ENCODE data around the gene MRRF. TPM values are rescaled to one million over a fixed set of nuclear protein-coding genes. Genes with fewer than 3 reads are reported as not detected.

The MRRF gene
- total RNA-seq, 4 donors from 2014 or later = 33.2 to 55.7 (median 47.2) TPM

DNA sequence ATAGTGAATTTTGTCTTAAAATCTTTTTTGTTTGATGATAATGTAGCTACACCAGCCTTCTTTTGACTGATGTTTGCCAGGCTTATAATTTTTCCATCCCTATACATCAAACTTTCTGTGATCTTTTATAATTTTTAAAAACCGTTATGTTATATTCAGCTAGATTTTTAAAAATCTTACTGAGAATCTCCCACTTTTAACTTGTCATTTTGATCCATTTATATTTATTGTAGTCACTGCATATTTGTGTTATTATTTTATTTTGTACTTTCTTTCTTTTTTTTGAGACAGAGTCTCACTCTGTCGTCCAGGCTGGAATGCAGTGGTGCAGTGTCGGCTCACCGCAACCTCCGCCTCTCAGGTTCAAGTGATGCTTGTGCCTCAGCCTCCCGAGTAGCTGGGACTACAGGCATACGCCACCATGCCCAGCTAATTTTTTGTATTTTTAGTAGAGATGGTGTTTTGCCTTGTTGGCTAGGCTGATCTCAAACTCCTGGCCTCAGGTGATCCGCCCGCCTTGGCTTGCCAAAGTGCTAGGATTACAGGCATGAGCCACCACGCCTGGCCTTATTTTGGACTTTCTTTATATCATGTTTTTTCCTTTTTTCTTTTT is 12.7 kb downstream of the MRRF start:
- TF ChIP-seq POLR2A (IDR thresholded peaks at IDR 0.05) = no peak
- TF ChIP-seq, protein P1, sequence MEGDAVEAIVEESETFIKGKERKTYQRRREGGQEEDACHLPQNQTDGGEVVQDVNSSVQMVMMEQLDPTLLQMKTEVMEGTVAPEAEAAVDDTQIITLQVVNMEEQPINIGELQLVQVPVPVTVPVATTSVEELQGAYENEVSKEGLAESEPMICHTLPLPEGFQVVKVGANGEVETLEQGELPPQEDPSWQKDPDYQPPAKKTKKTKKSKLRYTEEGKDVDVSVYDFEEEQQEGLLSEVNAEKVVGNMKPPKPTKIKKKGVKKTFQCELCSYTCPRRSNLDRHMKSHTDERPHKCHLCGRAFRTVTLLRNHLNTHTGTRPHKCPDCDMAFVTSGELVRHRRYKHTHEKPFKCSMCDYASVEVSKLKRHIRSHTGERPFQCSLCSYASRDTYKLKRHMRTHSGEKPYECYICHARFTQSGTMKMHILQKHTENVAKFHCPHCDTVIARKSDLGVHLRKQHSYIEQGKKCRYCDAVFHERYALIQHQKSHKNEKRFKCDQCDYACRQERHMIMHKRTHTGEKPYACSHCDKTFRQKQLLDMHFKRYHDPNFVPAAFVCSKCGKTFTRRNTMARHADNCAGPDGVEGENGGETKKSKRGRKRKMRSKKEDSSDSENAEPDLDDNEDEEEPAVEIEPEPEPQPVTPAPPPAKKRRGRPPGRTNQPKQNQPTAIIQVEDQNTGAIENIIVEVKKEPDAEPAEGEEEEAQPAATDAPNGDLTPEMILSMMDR (IDR thresholded peaks at IDR 0.05 in 4 of 5, conservative IDR thresholded peaks at IDR 0.05 in 1 of 5) = no peak
- no peak overlapping the region for H3K27ac ChIP-seq
- intact Hi-C loops (cut with DNase I; ENCODE audit: low total_unique reads) (no loop called here), in situ Hi-C loops (cut with MboI; ENCODE audit: low sequenced_read_pairs in 4 of 4) (loop anchor here in 1 of 4 donors (25.0 kb wide), 1 partner anchor 535 kb away; the partner anchor contains the start of gene OR1K1)
- no peak overlapping the region for H3K4me3 ChIP-seq
- H3K27me3 ChIP-seq = no peaks in the 10 kb centered on the region
- H3K4me1 ChIP-seq = peaks cover 11 to 14% of the 10 kb centered on the region in 2 donors
- DNase-seq = no peak
- no peak for ATAC-seq
- peaks cover 0 to 14% of the 10 kb centered on the region in 2 donors for H3K36me3 ChIP-seq
- H3K9me3 ChIP-seq = peaks cover 0 to 5% (median 0%) of the 10 kb centered on the region in 3 donors

- Histone ChIP-seq H3K4me3 (no peak overlapping the region), H3K27ac (no peak overlapping the region), H3K9me3 (peaks cover 0 to 5% (median 0%) of the 10 kb centered on the region in 3 donors), H3K36me3 (peaks cover 0 to 23% of the 10 kb centered on the region in 2 donors), H3K27me3 (no peaks in the 10 kb centered on the region), H3K4me1 (peaks cover 11 to 14% of the 10 kb centered on the region in 2 donors)
- intact Hi-C loops (cut with DNase I; ENCODE audit: low total_unique reads) (no loop called here), in situ Hi-C loops (cut with MboI; ENCODE audit: low sequenced_read_pairs in 4 of 4) (loop anchor here in 1 of 4 donors (25.0 kb wide), 1 partner anchor 531 kb away; the partner anchor contains the start of gene OR1K1)
- DNase-seq = no peak
- ATAC-seq = no peak
- TF ChIP-seq, protein P1 (IDR thresholded peaks at IDR 0.05 in 4 of 5, conservative IDR thresholded peaks at IDR 0.05 in 1 of 5) = no peak
- no peak for TF ChIP-seq POLR2A (IDR thresholded peaks at IDR 0.05)
Measured at GRCh38 chr9:122281368-122281767, 16.7 kb downstream of the MRRF start.

- intact Hi-C loops (cut with DNase I; ENCODE audit: low total_unique reads) (no loop called here), in situ Hi-C loops (cut with MboI; ENCODE audit: low sequenced_read_pairs in 4 of 4) (loop anchor here in 1 of 4 donors (25.0 kb wide), 1 partner anchor 526 kb away; the partner anchor contains the start of gene OR1K1)
- no peak overlapping the region for H3K27ac ChIP-seq
- no peaks in the 10 kb centered on the region for H3K9me3 ChIP-seq
- no peaks in the 10 kb centered on the region for H3K4me1 ChIP-seq
- H3K36me3 ChIP-seq = peaks cover 0 to 55% of the 10 kb centered on the region in 2 donors
- no peaks in the 10 kb centered on the region for H3K27me3 ChIP-seq
- DNase-seq (no peak), ATAC-seq (no peak)
- H3K4me3 ChIP-seq = no peak overlapping the region
- TF ChIP-seq, protein P1 (IDR thresholded peaks at IDR 0.05 in 4 of 5, conservative IDR thresholded peaks at IDR 0.05 in 1 of 5) = no peak
- TF ChIP-seq POLR2A (IDR thresholded peaks at IDR 0.05) = no peak
Measured at GRCh38 chr9:122286764-122287163, 22.1 kb downstream of the MRRF start.

DNA sequence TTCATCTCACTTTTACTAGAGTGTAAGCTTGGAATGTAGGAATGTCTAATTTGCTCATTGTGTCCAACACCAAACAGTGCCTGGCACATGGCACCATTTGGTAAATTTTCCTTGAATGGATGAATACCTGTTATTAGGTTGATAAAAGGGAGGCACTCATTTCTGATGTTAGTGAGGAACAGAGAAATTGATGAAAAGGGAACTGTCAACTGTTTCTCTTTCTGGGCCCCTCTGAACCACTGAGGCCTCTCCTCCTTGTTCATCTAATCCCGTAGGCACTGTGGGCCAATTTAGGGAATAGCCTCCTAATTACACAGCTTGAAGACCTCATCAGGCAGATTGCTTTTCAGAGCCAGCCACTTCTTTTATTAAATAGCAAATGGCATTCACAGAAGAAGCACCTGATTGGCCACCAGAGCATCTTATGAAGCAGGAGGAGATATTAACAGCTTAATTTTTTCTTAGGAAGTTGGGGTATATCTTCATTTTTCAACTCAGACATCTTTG is 22.6 kb downstream of the MRRF start:
- DNase-seq (no peak), ATAC-seq (no peak)
- no peak overlapping the region for H3K4me3 ChIP-seq
- no peak overlapping the region for H3K27ac ChIP-seq
- H3K36me3 ChIP-seq = peaks cover 0 to 60% of the 10 kb centered on the region in 2 donors
- in situ Hi-C loops (cut with MboI; ENCODE audit: low sequenced_read_pairs in 4 of 4) (loop anchor here in 1 of 4 donors (25.0 kb wide), 1 partner anchor 525 kb away; the partner anchor contains the start of gene OR1K1), intact Hi-C loops (cut with DNase I; ENCODE audit: low total_unique reads) (no loop called here)
- no peaks in the 10 kb centered on the region for H3K4me1 ChIP-seq
- TF ChIP-seq, protein P1 (IDR thresholded peaks at IDR 0.05 in 4 of 5, conservative IDR thresholded peaks at IDR 0.05 in 1 of 5) = no peak
- no peak for TF ChIP-seq POLR2A (IDR thresholded peaks at IDR 0.05)
- H3K27me3 ChIP-seq = no peaks in the 10 kb centered on the region
- H3K9me3 ChIP-seq = no peaks in the 10 kb centered on the region
